LNCAP (cell line): ENCODE data around the gene TICAM2.

Experiments used
- CTCF ChIP-seq: fragments of 450-650 bp; IDR thresholded peaks from 2 replicates; pipeline ENCODE4 v1.5.1; 2017; ENCODE audit warnings: mild to moderate bottlenecking

Gene TICAM2

GRCh38 chr5:115551415-115551814, 50.9 kb downstream of the TICAM2 start:
- TF ChIP-seq CTCF = no peak

- TF ChIP-seq CTCF = no peak
These were observed 53.1 kb downstream of the TICAM2 start for GRCh38 chr5:115549154-115549553.

GRCh38 chr5:115548683-115549082, 53.6 kb downstream of the TICAM2 start:
- no peak for TF ChIP-seq CTCF

- no peak for TF ChIP-seq CTCF
These were observed 56.9 kb downstream of the TICAM2 start for GRCh38 chr5:115545351-115545882.

- no peak for TF ChIP-seq CTCF
These were observed 57.6 kb downstream of the TICAM2 start, which contains the start of gene FEM1C for GRCh38 chr5:115544436-115545350. FEM1C (minus strand) TSS chr5:115544775; CDS start chr5:115543493, 1,282 bp downstream.

- TF ChIP-seq CTCF = no peak
These were observed 58.2 kb downstream of the TICAM2 start for GRCh38 chr5:115544043-115544435.

- TF ChIP-seq CTCF = no peak
These were observed 58.8 kb downstream of the TICAM2 start for GRCh38 chr5:115543365-115544042.
